ENCODE measurements around the gene POLN.

Gene POLN

DNA sequence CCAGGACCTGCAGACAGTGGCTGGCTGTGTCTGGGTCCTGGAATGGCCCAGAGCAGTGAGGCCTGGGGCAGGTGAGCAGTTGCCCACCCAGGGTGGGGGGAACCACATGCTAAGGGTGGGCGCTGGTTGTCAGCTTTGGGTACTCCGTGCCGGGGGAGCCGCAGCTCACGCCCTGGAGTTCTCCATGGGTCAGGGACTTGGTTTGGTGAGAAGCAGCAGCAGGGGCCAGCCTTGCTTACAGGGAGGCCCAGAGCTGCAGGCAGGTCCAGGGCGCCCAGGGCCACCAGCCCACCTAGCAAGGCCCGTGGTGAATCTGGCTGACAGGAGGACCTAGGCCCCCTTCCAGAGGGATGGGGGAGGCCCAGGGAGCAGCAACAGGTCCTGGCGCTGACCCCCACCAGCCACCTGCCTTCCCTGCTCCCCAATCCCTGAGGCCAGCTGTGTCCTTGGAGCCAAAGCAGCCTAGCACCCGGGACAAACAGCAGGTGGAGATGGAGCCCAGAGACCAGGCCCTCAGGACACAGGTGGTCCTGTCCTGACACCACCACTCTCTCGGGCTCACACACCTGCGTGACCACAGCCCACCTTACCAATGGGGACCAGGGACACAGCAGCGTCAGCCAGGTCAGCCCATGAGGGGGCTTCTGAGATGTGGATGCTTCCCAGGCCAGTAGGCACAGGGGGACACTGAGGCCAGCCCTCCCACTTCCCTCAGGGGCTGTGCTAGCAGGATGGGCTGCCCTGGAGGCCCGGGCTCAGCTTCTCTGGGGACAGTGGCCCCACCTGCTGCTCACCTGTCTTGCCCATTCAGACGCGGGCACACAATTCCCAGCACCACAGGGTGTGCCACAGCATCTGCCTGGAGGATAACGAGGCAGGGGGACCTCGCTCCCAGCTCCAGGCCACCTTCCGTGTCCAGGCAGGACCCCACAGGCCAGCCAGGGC, 16.4 kb upstream of the POLN start:
- Histone ChIP-seq H3F3A (ENCODE audit: low read depth) (no peaks in the 10 kb centered on the region), H3K9me2 (replicated peaks; ENCODE audit: low read depth, low read length) (no peaks in the 10 kb centered on the region), H3K4me2 (ENCODE audit: low read depth, low read length, poor library complexity, severe bottlenecking) (peak overlapping the region; percentile 87), H3K79me2 (ENCODE audit: insufficient read depth, low read length) (peaks cover 58% of the 10 kb centered on the region), H3K9ac (ENCODE audit: low read depth, low read length, poor library complexity, severe bottlenecking) (peak overlapping the region; percentile 79), H2AFZ (ENCODE audit: low read length) (no peak overlapping the region), H3K27me3 (ENCODE audit: insufficient read depth, low read length, poor library complexity, severe bottlenecking) (no peaks in the 10 kb centered on the region), H3K36me3 (ENCODE audit: insufficient read depth, low read length) (peaks cover 13% of the 10 kb centered on the region; the same call in 1 of the 2 replicates), H3K4me1 (ENCODE audit: insufficient read depth, low read length, poor library complexity, severe bottlenecking) (peaks cover 17% of the 10 kb centered on the region), H4K20me1 (ENCODE audit: insufficient read depth, low read length, poor library complexity, severe bottlenecking) (peaks cover 56% of the 10 kb centered on the region), H3K9me3 (ENCODE audit: insufficient read depth, low read depth, low read length) (no peaks in the 10 kb centered on the region), H3K4me3 (ENCODE audit: low read length, poor library complexity, severe bottlenecking) (peak overlapping the region; percentile 92)
- TF ChIP-seq CTCF (conservative IDR thresholded peaks at IDR 0.05; ENCODE audit: low read length), result no peak
- TF ChIP-seq EZH2phosphoT487 (IDR thresholded peaks at IDR 0.05; ENCODE audit: borderline replicate concordance), result no peak

DNA sequence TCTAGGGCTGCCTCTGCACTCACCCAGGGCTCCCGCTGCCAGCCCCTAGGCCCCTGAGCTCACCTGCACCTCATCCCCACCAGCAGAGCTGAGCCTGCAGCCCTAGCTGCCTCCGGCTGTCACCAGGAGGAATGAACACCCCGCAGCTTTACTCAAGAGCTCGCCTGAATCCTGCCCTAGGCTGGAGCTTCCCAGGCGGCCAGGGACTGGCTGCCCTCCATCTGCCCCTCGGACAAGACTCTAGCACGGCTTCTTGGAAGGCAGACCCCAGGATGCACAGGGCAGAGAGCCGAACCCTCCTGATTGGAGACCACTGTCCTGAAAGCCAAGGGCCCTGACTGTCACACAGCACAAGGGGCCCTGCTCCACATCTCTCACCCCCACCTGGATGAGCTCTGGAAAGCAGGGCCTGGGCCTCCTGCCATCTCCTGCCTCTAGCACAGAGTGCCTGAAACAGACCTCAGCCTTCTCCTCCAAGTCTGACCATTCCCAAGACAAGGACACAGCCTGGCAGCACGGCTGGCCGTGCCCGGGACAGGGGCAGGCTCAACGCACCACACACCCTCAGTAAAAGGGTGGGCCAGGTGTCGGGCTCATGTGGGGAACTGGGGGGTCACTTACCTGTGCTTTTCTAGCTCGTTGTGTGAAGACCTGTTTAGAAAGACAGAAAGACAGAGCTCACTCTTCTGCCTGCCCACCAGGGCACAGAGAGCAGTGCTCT, 15.6 kb upstream of the POLN start:
- H3F3A ChIP-seq (ENCODE audit: low read depth), result no peaks in the 10 kb centered on the region
- H3K36me3 ChIP-seq (ENCODE audit: insufficient read depth, low read length), result peaks cover 14% of the 10 kb centered on the region; the same call in 1 of the 2 replicates
- no peak overlapping the region for H3K9ac ChIP-seq (ENCODE audit: low read depth, low read length, poor library complexity, severe bottlenecking)
- no peaks in the 10 kb centered on the region for H3K9me3 ChIP-seq (ENCODE audit: insufficient read depth, low read depth, low read length)
- no peaks in the 10 kb centered on the region for H3K27me3 ChIP-seq (ENCODE audit: insufficient read depth, low read length, poor library complexity, severe bottlenecking)
- H2AFZ ChIP-seq (ENCODE audit: low read length), result no peak overlapping the region
- no peaks in the 10 kb centered on the region for H3K9me2 ChIP-seq (replicated peaks; ENCODE audit: low read depth, low read length)
- peak overlapping the region; percentile 20 for H3K4me3 ChIP-seq (ENCODE audit: low read length, poor library complexity, severe bottlenecking)
- TF ChIP-seq CTCF (conservative IDR thresholded peaks at IDR 0.05; ENCODE audit: low read length) (no peak), EZH2phosphoT487 (IDR thresholded peaks at IDR 0.05; ENCODE audit: borderline replicate concordance) (no peak)
- peaks cover 12% of the 10 kb centered on the region for H3K4me1 ChIP-seq (ENCODE audit: insufficient read depth, low read length, poor library complexity, severe bottlenecking)
- peaks cover 55% of the 10 kb centered on the region for H3K79me2 ChIP-seq (ENCODE audit: insufficient read depth, low read length)
- peak overlapping the region; percentile 87 for H3K4me2 ChIP-seq (ENCODE audit: low read depth, low read length, poor library complexity, severe bottlenecking)
- peaks cover 56% of the 10 kb centered on the region for H4K20me1 ChIP-seq (ENCODE audit: insufficient read depth, low read length, poor library complexity, severe bottlenecking)

GRCh38 chr4:2256781-2257191, 14.9 kb upstream of the POLN start:
- no peak overlapping the region for H3K9ac ChIP-seq (ENCODE audit: low read depth, low read length, poor library complexity, severe bottlenecking)
- H3K9me3 ChIP-seq (ENCODE audit: insufficient read depth, low read depth, low read length), result no peaks in the 10 kb centered on the region
- no peak overlapping the region for H2AFZ ChIP-seq (ENCODE audit: low read length)
- H4K20me1 ChIP-seq (ENCODE audit: insufficient read depth, low read length, poor library complexity, severe bottlenecking), result peaks cover 56% of the 10 kb centered on the region
- H3K9me2 ChIP-seq (replicated peaks; ENCODE audit: low read depth, low read length), result no peaks in the 10 kb centered on the region
- no peaks in the 10 kb centered on the region for H3K27me3 ChIP-seq (ENCODE audit: insufficient read depth, low read length, poor library complexity, severe bottlenecking)
- H3K79me2 ChIP-seq (ENCODE audit: insufficient read depth, low read length), result peaks cover 55% of the 10 kb centered on the region
- no peak for TF ChIP-seq EZH2phosphoT487 (IDR thresholded peaks at IDR 0.05; ENCODE audit: borderline replicate concordance)
- no peak for TF ChIP-seq CTCF (conservative IDR thresholded peaks at IDR 0.05; ENCODE audit: low read length)
- H3K4me3 ChIP-seq (ENCODE audit: low read length, poor library complexity, severe bottlenecking), result no peak overlapping the region
- H3K4me2 ChIP-seq (ENCODE audit: low read depth, low read length, poor library complexity, severe bottlenecking), result no peak overlapping the region
- H3K4me1 ChIP-seq (ENCODE audit: insufficient read depth, low read length, poor library complexity, severe bottlenecking), result peaks cover 11% of the 10 kb centered on the region
- H3F3A ChIP-seq (ENCODE audit: low read depth), result no peaks in the 10 kb centered on the region
- peaks cover 14% of the 10 kb centered on the region; the same call in 1 of the 2 replicates for H3K36me3 ChIP-seq (ENCODE audit: insufficient read depth, low read length)

Data from Loucy (cell line).